Stimulated activated CD4-positive, alpha-beta T cell treated with anti-CD3 and anti-CD28 coated beads, TNF-alpha, amount 100 ng/mL, for 48 hours (primary cell): ENCODE data around the gene ZNF735.
"Not testable (repeated sequence)": the region's sequence is repeated elsewhere in the genome, so short reads cannot be mapped to it uniquely, and the experiment has no call there.

Experiments
- DNase-seq, 3 donors: peaks; one replicate each; pipeline ENCODE4 v3.0.0-alpha.2; 2020; ENCODE audit warnings: low read depth in 3 of 3

ZNF735 gene

GRCh38 chr7:64206903-64207302, at the start of gene ZNF735:
ZNF735 (plus strand) TSS chr7:64207203; CDS start chr7:64207203, 0 bp downstream.
- no peak for DNase-seq

DNA sequence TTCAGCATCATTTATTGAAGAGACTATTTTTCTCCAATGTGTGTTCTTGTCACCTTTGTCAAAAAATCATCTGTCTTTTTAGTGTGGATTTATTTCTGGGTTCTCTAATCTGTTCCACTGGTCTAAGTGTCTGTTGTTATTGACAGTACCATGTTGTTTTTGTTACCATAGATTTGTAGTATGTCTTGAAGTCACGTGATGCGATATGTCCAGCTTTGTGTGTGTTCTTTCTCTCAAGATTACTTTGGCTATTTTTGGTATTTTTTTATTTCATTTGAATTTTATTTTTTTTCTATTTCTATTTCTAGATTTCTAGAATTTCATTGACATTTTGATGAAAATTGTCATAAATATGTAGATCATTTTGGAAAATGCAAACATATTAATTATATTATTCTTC, 36.0 kb upstream of the ZNF735 start:
- not testable (repeated sequence) for DNase-seq

DNA sequence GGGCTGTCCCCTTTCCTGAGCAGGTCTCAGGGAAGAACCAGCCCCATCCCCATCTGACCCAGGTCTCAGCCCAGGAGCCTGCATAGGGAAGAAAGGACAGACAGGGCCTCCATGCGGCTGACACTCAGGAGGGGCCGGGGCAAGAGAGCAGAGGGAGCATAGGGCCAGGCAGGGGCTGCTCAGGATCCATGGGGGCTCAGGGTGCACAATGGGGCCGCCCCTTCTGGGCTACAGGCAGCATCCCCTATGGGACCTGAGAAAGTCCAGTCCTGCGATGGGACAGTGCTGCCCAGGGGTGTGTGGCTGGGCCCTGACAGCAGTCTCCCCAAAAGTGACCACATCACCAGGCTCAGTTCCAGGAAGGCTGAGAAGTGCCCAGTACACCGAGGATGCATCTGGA, 32.7 kb upstream of the ZNF735 start:
- DNase-seq, result no peak

GRCh38 chr7:64174941-64175340, 32.1 kb upstream of the ZNF735 start:
- DNase-seq, result no peak

GRCh38 chr7:64180989-64181388, 26.0 kb upstream of the ZNF735 start:
- no peak for DNase-seq

DNA sequence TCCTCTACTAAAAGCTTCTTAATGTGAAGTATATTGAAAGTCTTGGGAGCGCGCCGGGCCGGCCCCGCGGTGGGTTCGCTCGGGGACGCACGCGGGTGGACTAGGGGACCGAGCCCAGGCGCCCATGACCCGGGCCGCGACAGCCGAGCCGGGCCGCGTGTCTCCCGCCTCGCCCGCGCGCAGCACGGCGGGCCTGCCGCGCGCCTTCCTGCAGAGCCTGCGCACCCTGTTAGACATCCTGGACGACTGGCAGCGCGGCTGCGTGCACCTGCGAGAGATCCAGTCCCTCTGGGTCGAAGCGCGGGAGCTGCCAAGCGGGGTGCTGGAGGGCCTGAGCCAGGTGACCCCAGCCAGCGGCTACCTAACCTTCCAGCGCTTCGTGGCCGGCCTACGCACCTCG, 25.4 kb upstream of the ZNF735 start:
- DNase-seq, result no peak

DNA sequence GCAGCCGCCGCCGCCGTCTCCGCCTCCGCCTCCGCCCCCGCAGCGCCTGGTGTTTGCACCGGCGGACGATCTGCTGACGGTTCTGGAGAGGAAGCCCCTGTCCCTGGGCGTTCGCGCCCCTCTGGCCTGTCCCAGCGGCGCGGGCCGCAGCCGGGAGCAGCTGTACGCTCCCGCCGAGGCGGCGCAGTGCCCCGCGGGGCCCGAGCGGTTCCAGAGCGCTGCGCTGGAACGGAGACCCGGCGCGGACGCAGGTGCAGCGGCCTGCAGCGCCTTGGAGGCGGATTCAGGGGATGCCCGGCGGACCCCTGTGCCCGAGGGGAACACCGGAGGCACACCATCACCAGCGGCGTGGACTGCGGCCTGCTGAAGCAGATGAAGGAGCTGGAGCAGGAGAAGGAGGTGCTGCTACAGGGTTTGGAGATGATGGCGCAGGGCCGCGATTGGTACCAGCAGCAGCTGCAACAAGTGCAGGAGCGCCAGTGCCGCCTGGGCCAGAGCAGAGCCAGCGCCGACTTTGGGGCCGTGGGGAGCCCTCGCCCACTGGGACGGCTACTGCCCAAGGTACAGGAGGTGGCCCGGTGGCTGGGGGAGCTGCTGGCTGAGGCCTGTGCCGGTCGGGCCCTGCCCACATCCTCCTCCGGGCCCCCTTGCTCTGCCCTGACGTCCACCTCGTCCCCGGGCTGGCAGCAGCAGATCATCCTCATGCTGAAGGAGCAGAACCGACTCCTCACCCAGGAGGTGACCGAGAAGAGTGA, 24.8 kb upstream of the ZNF735 start:
- DNase-seq, result no peak

DNA sequence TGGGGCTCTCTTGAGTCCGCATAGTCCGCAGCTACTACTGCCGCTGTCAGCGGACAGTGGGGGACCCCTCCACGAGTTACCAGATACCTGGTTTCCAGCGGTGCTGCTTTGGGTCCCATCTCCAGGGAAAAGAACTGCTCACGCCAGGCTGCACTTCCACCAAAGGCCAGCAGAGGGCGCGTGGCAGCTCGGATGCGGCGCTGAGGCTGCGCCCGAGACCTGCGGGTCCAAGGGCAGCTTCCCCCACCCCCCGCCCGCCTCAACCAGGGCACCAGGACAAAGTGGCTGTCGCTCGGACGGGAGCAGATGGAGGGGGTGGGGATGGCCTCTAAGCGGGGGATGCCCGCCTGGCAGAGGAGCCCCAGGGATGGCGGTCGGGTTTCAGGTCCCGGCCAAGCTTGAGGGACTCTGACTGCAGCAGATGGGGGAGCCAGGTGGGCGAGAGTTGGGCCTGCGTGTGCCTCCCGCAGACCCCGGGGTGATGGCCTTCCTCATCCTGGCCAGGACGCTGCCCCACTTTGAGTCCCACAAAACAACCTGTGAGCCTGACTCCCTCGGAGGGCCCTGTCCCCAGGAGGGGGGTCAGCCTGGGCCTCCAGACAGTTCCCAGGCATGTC, 23.8 kb upstream of the ZNF735 start:
- peak in 1 of 3 donors; percentile 8 for DNase-seq

DNA sequence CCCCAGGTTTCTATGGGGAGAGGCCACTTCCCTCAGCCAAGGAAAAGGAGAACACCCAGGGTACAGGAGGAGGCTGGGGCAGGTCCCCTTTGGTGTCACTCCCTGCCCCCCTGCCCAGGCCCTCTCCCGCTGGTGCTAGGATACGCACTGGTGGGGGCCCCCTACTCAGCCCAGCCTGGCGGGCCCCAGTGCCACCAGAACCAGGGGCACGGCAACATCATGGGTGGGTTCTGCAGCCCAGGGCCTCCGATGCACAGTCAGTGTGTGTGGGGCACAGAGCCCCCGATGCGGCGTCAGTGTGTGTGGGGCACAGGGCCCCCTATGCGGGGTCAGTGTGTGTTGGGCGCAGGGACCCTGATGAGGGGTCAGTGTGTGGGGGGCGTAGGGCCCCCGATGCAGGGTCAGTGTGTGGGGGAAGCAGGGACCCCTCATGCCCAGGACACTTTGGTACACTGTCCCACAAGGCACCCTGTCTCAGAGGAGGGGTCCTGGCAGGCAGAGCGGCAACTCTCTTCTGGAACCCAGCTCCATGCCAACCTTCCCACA, 23.1 kb upstream of the ZNF735 start:
- no peak for DNase-seq

DNA sequence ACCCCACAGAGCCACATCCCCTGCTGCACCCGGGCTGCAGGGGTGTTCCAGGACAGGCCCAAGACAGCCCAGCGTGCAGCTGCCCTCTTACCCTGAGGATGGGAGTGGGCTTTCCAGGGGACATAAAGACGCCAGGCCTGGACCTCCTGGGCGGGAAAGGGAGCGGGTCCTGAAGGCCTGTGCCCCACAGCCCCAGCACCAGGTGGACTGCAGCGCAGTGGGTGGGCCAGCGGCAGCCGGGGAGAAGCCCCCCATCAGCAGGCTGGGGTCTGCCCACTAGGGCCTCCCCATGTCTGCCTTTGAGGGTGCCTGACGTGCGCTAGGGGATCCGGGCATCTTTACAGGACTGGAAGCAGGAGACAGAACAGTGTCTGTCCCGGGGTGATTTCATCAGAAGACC, 22.6 kb upstream of the ZNF735 start:
- no peak for DNase-seq

GRCh38 chr7:64187408-64187807, 19.6 kb upstream of the ZNF735 start:
- no peak for DNase-seq

GRCh38 chr7:64192148-64192704, 14.8 kb upstream of the ZNF735 start:
- DNase-seq, result no peak

DNA sequence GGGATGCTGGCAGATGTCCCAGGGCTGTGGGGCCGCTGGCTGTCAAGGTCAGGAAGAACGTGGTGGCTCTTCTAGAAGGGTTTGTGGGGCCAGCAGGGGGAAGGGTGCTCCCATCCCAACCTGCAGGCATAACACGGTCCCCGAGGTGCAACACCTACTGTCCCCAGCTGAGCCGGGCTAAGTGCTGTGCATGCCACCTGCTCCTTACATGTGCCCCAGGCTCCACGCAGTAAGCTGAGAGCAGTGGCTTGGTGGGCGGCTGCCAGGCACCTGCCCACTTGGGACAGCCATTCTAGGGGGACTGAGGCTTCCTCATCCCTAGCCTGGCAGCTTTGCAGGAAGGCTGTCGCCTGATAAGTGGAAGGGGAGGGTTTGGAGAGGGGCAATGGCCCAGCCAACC, 14.2 kb upstream of the ZNF735 start:
- DNase-seq, result no peak

DNA sequence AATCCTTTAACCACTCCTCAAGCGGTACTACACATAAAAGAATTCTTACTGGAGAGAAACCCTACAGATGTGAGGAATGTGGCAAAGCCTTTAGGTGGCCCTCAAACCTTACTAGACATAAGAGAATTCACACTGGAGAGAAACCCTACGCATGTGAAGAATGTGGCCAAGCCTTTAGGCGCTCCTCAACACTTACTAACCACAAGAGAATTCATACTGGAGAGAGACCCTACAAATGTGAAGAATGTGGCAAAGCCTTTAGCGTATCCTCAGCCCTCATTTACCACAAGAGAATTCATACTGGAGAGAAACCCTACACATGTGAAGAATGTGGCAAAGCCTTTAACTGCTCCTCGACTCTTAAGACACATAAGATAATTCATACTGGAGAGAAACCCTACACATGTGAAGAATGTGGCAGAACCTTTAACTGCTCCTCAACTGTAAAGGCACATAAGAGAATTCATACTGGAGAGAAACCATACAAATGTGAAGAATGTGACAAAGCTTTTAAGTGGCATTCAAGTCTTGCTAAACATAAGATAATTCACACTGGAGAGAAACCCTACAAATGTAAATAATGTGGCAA, 12.8 kb downstream of the ZNF735 start:
- not testable (repeated sequence) for DNase-seq

GRCh38 chr7:64223366-64223765, 16.4 kb downstream of the ZNF735 start:
- DNase-seq, result no peak

GRCh38 chr7:64228174-64228573, 21.2 kb downstream of the ZNF735 start, which contains the start of gene ZNF679:
ZNF679 (plus strand) TSS chr7:64228474; CDS start chr7:64249118, 20,644 bp downstream.
- DNase-seq, result not testable (repeated sequence)

GRCh38 chr7:64266341-64266919, 59.4 kb downstream of the ZNF735 start:
- DNase-seq, result no peak
